ENCODE data around the gene FKBP2. TPM values are rescaled to one million over a fixed set of nuclear protein-coding genes. Genes with fewer than 3 reads are reported as not detected.
"Not testable (repeated sequence)": the region's sequence is repeated elsewhere in the genome, so short reads cannot be mapped to it uniquely, and the experiment has no call there.

FKBP2 gene
- total and polyA plus RNA-seq, 8 donors, result 37.8 to 344 (median 53.3) TPM

DNA sequence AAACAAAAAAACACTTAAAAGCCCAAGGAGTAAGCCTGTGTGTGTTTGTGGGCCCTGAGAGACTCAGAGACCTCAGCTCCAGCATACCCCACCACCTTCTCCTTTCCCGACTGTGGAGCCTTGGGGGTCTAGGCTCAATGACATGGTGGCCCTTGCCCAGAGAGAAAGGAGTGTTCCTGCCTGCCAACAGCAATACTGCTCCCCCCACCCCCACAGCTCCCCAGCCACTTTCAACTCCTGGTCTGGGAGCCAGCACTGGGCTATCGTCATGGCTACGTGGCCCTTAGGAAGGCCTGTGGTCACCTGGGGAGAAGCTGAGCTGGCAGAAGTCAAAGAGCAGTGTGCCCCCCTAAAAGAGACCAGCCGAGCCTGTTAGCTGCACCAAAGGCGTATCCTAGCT lies 3.2 kb downstream of the FKBP2 start:
- no peaks in the 10 kb centered on the region for H3K36me3 ChIP-seq
- intact Hi-C loops (cut with DNase I), result no loop called here
- no peak for DNase-seq
- no peaks in the 10 kb centered on the region for H3K27me3 ChIP-seq
- peak overlapping the region in 2 of 4 donors; percentile 54 to 70 for H3K4me3 ChIP-seq
- H3K9me3 ChIP-seq, result no peaks in the 10 kb centered on the region
- TF ChIP-seq, protein P1, sequence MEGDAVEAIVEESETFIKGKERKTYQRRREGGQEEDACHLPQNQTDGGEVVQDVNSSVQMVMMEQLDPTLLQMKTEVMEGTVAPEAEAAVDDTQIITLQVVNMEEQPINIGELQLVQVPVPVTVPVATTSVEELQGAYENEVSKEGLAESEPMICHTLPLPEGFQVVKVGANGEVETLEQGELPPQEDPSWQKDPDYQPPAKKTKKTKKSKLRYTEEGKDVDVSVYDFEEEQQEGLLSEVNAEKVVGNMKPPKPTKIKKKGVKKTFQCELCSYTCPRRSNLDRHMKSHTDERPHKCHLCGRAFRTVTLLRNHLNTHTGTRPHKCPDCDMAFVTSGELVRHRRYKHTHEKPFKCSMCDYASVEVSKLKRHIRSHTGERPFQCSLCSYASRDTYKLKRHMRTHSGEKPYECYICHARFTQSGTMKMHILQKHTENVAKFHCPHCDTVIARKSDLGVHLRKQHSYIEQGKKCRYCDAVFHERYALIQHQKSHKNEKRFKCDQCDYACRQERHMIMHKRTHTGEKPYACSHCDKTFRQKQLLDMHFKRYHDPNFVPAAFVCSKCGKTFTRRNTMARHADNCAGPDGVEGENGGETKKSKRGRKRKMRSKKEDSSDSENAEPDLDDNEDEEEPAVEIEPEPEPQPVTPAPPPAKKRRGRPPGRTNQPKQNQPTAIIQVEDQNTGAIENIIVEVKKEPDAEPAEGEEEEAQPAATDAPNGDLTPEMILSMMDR (IDR thresholded peaks at IDR 0.05), result no peak
- 32 to 37% methylated on average over 5 of the region's 5 CpGs for WGBS, 2 donors
- no peak for ATAC-seq
- H3K4me1 ChIP-seq, result peaks cover 14 to 36% (median 25%) of the 10 kb centered on the region in 3 donors
- H3K27ac ChIP-seq, result peak overlapping the region in 1 of 4 donors; percentile 88
- FAIRE-seq, result no peak

DNA sequence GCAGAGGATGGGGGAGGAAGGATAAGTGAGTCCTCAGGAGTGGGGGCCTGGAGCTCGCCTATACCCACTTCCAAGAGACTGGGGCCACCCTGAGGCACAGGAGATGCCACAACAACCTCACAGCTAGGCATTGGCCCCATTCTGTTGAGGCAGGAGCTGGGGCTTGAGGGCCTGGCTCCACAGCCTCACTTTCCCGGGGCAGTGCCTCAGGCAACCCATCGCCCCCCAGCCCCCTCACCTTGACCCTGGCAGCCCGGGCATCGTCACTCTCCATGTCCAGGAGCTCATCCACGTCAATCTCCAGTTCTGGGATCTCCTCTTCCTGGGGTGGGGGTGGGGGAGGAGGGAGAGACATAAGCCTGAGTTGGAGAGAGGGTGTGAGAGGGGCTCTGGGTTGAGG lies 4.1 kb downstream of the FKBP2 start:
- no peak for ATAC-seq
- 8 to 16% methylated on average over 6 of the region's 6 CpGs for WGBS, 2 donors
- Histone ChIP-seq H3K36me3 (no peaks in the 10 kb centered on the region), H3K4me1 (peaks cover 5 to 28% (median 17%) of the 10 kb centered on the region in 3 donors), H3K27me3 (no peaks in the 10 kb centered on the region), H3K9me3 (no peaks in the 10 kb centered on the region), H3K4me3 (peak overlapping the region in 3 of 4 donors; percentile 35 to 70 (median 54)), H3K27ac (peak overlapping the region; percentile 76 to 89 (median 83))
- intact Hi-C loops (cut with DNase I), result no loop called here
- no peak for FAIRE-seq
- no peak for DNase-seq
- TF ChIP-seq, protein P1 (IDR thresholded peaks at IDR 0.05), result no peak

DNA sequence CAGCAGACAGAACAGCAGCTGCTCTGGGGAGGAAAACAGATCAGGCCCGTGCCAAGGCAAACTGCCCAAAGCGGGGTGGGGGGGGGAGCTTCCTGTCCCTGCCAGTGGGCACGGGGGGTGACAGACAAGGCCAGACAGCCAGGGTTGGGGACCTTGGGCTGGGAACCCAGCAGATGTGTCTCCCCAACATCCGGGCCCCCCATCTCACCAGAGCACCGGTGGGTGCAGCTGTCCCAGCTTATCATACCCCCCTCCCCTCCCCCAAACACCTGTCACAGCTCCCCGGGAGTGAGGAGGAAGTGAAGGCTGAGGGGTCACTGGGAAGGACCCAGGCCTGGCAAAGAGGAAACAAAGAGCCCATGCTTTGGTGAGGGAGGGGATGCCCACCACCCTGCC lies 4.5 kb downstream of the FKBP2 start:
- Histone ChIP-seq H3K36me3 (no peaks in the 10 kb centered on the region), H3K27me3 (no peaks in the 10 kb centered on the region), H3K27ac (peak overlapping the region; percentile 76 to 89 (median 83)), H3K9me3 (no peaks in the 10 kb centered on the region), H3K4me1 (peaks cover 1 to 24% (median 13%) of the 10 kb centered on the region in 3 donors), H3K4me3 (peak overlapping the region; percentile 35 to 75 (median 62))
- ATAC-seq, result peak in 3 of 4 donors; percentile 1 to 13 (median 3)
- intact Hi-C loops (cut with DNase I), result no loop called here
- WGBS, 2 donors, result 3 to 5% methylated on average over 6 of the region's 6 CpGs
- FAIRE-seq, result no peak
- DNase-seq, result peak; percentile 81 to 92 (median 89)
- TF ChIP-seq, protein P1 (IDR thresholded peaks at IDR 0.05), result no peak

DNA sequence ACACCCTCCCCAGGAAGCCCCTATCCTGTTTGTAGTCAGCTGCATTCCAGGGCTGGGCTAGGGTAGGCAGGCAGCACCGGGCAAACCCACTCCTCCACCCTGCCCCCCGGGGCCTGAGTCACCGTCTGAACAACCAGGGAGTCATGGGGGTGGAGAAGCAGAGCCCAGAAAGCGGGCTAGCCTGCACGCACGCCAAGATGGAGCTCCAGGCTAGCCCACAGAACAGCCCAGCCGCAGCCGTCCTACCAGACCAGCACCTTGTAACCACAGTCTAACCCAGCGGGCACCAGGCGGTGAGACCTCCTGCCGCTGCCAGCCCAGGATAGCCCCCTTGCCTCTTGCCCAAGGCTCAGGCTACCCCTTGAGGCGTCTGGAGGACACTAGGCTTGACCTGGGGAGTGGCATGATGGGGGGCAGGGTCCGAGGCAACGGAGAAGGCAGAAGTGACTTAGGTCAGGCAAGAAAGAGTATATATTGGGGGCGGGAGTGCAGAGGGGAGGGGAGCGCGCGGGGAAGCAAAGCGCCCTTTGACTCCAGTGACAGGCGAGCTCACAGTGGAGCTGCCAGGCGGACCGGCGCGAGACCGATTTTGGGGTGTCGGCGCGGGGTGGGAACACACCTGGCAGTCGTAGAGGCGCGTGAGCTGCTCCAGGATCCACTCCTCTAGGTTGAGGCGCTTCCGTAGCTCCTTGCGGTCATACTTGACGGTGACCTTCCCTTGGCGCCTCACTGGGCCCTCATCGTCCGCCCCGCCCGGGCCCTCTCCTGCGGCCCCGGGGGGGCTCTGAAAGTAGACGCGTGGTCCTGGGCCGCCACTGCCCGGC lies 5.1 kb downstream of the FKBP2 start:
- Histone ChIP-seq H3K4me3 (peak overlapping the region; percentile 35 to 75 (median 62)), H3K4me1 (peaks cover 0 to 24% (median 17%) of the 10 kb centered on the region in 3 donors), H3K27me3 (no peaks in the 10 kb centered on the region), H3K27ac (peak overlapping the region; percentile 76 to 89 (median 83)), H3K36me3 (no peaks in the 10 kb centered on the region), H3K9me3 (no peaks in the 10 kb centered on the region)
- ATAC-seq (peak; percentile 8 to 22 (median 17)), DNase-seq (peak; percentile 84 to 92 (median 88)), FAIRE-seq (no peak)
- intact Hi-C loops (cut with DNase I), result no loop called here
- TF ChIP-seq, protein P1 (IDR thresholded peaks at IDR 0.05), result no peak
- 1% methylated on average over 31 to 46 of the region's 46 CpGs for WGBS, 2 donors

DNA sequence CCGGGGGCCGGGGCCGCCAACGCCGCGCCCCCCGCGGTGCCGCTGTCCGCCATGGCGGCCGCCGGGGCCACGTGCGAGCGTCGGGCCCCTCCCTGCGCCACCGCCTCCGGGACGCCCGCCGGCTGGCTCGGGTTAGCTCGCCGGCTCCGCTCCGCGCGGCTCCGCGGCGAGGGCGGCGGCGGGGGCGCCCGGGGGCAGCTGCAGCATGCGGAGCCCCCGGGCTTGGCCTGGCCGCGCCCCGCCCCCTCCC lies 5.7 kb downstream of the FKBP2 start:
- H3K9me3 ChIP-seq; H3K27me3 ChIP-seq; DNase-seq; intact Hi-C loops (cut with DNase I); FAIRE-seq; H3K36me3 ChIP-seq: not testable (repeated sequence)
- WGBS, 2 donors, result 0% methylated on average over 16 to 43 of the region's 43 CpGs
- Histone ChIP-seq H3K4me1 (peaks cover 0 to 24% (median 17%) of the 10 kb centered on the region in 3 donors), H3K4me3 (peak overlapping the region in 3 of 4 donors; percentile 35 to 70 (median 54)), H3K27ac (peak overlapping the region; percentile 76 to 89 (median 83))
- ATAC-seq, result peak in 1 of 4 donors; percentile 0

All from pancreas (tissue), 10 donors.